NK-92 (cell line): ENCODE measurements around the gene STAP2.

Experiments
- DNase-seq: peaks from one replicate; lab custom pipeline; 2025; ENCODE audit not compliant: unreplicated experiment; lab: John Stamatoyannopoulos, UW

STAP2 gene, protein sequence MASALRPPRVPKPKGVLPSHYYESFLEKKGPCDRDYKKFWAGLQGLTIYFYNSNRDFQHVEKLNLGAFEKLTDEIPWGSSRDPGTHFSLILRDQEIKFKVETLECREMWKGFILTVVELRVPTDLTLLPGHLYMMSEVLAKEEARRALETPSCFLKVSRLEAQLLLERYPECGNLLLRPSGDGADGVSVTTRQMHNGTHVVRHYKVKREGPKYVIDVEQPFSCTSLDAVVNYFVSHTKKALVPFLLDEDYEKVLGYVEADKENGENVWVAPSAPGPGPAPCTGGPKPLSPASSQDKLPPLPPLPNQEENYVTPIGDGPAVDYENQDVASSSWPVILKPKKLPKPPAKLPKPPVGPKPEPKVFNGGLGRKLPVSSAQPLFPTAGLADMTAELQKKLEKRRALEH

DNA sequence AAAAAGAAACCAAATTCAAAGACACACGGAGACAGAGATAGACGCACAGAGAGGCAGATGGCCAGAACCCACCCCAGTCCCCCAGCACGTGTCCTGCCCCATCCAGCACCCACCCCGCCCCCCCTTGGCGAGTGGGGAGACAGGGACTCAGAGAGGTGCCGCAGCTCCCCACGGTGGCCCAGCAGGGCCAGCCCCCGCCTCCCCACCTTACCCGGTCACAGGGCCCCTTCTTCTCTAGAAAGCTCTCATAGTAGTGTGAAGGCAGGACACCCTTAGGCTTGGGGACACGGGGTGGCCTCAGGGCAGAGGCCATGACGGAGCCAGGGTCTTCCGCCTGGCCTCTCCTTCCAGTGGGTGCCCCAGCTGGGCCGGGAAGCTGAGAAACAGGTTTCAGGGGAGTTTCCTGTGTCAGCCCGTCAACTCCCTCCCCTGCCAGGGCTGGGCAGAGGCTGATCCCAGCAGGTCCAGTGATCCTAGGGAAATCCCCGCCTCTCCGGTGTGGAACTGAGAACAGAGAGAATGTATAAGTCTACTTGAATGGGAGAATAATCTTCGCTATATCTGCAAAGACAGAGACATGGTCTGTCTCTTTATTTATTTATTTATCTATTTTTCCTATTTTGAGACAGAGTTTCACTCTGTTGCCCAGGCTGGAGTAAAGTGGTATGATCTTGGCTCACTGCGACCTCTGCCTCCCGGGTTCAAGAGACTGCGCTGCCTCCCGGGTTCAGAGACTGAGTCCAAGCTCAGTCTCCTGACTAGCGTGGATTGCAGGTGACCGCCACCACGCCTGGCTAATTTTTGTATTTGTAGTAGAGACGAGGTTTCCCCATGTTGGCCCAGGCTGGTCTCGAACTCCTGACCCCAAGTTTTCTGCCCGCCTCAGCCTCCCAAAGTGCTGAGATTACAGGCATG is at the start of gene STAP2:
STAP2 (minus strand) TSS at position 387 of the 915 bp plus-strand sequence; CDS start at position 313, 74 bp downstream.
- DNase-seq = no peak

DNA sequence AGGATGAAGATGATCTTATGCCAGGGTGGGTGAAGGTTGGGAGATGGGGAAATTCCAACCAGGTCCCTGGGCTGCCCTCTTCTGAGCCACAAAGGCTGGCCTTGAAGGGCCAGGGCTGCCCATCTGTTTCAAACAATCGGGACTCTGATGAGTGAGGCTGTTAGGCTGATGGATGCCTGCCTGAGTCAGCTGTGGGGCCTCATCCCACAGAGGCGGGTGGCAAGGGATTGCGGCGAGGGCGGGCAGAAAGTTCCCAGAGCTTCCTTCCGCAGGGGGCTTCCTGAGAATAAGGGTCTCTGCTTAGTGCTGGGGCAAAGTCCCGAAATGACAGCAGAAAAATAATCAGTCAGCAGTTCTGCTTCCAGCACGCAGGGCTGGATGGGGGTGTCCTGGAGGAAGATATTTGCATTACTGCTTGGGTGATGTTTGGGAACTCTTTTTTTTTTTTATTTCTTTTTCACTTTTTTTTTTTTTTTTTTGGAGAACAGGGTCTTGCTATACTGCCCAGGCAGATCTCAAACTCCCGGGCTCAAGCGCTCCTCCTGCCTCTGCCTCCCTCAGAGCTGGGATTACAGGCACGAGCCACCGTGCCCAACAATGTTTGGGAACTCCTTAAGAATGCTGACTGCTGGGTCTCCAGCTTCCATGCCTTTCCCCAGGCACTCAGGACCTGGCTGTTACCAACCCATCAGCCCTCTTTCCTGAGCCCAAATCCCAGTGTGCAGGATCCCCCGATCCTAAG is 47.6 kb upstream of the STAP2 start:
- DNase-seq = no peak

DNA sequence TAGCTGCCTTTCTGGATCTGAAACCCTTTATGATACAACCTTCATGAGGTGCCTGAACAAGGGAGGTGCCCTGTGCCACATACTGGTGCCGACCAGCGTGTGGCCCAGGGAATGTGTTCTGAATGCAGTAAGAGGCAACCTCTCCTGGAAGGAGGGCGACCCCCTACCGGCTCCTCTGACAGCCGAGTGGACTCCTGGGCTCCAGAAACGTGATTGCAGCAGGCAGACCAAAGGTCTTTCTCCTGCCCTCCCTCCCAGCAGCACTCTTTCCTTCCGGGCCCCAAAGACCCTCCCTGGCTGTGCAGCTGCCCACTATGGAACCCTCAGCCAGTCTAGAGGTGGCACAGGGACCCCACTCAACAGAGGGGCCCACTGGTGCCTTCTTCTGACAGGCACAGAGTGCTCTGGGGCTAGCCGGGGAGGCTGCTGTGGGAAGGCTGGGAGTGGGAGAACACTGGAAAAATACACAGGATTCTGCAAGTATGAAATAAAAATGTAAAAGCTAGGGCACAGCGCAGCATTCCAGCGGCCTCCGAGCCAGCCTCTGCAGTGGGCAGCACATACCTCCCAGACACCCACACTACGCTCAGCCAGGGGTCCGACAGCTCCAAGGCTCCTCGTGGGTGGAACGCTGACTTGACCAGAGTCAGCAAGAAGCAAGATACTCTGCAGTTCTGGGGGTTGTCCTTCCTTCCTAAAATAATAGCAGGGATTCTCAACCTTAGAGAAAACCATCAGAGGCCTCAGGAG is 46.8 kb upstream of the STAP2 start:
- DNase-seq = no peak

DNA sequence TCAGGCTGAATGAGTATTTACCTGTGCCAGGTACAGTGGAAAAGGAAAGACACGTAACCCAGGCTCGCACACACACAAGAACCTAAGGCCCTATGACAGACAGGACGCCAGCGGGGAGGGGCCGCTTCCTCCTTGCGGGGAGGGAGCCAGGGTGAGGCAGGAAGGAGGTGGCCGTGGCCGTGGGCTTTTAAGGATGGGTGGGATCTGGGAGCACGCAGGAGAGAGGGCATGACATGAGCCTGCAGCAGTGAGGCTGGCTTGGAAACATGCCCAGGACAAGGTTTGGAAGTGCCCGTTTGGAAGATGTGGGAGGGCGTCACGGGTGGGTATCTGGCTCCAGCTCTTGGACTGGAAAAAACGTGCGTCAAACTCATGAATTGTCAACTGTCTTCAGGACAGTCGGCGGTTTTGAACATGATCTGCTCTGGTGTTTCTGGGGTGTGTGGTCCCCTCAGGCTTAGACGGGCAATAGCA is 41.7 kb upstream of the STAP2 start:
- no peak for DNase-seq

DNA sequence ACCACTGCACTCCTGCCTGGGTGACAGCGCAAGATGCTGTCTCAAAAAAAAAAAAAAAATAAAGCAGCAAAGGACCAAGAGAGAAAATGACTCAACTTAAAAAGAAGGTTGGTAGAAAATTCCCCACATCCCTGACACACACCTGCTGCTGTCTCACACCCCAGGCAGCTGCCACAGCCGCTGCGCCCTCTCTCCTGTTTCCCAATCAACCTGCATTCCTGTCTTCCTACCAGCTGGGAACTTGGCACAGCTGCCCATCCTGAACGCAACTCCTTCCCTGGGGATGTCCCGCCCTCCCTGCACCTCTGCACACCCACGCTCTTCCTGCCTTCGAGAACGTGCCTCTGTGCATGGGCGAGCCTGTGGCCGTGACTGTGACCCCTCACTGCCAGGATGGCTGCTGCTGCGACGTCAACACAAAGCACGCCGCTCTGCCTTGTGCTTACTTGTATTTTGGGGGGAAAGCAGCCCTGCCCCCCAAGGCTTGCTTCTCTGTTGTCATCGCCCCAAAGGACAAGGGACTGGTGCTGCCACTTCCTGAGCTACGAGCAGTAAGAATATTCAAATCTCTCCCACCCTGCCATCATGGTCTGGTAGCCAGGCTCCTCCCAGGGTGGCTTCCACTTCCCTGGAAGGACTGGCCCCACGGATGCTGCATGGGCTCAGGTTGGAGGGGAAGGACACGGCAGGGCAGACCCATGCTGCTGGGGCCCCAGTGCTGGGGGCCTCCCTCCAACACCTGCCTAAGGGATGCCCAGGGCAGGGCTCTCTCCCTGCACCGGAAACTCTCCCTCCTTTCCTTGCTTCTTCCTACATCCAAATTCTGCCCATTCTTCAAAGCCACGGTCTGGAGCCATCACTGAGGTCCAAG is 41.0 kb upstream of the STAP2 start:
- DNase-seq = no peak

DNA sequence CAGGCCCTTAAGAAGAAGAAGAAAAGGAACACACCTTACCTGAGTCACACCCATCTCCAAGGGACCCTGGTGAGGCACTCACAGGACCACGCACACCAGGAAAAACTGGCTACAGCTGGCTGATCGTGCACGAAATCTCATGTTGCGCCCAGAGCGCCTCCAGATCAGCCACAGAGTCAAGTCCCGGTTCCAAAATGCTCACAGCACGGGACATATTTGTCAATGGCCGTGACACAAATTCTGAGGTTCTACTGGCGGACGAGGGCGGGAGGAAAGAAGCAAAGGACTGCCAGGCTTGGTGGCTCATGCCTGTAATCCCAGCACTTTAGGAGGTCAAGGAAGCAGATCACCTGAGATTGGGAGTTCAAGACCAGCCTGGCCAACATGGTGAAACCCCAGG is 40.3 kb upstream of the STAP2 start:
- no peak for DNase-seq

DNA sequence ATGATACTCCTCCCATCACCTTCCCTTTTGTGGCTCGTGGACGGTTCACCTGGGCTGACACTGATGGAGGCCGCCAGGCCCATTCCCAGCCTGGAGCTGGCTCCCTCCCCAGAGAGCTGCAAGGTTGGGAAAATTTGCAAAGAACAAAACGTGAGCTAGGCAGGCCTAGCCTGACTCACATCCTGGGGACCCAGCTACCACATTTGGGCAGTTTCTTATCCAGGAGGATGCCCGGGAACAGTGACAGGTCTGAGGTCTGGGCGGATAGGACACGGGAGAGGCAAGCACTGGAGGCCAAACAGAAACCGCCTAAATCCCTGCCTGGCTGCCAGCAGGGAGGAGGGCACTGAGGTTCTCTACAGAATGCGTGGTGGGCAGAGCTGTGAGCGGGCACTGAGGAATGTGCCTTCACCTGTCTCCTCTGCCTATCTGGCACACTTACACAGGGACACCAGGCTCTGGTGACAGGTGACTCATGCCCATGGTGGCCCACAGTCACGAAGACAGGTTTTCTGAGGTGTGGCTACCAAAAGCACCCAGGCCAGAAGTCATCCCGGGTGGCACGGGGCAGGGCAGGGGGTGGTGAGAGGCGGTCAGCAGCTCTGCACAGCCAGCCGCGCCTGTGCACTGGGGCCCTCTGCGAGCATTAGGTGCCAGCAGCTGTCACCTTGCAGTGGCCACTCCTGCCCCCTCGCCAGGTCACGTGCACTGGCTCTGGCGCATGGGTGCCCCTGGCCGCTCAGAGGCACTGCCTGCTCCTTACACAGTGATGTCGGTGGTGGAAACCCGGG is 38.6 kb upstream of the STAP2 start:
- DNase-seq = no peak

DNA sequence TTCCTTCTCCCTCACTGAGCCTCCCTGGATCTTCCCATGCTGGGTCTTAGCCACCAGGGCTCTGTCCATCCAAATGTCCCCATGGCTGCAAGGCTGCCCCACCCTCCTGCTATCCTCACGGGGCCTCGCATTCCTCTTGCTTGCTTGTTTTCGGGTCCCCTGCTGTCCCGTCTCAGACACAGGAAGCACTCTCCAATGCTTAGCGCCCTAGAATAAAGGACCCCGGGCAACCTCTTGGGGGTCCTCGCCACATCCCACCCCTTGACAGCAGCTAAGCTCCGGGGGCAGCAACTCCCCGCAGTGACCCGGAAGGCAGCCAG is 38.0 kb upstream of the STAP2 start:
- no peak for DNase-seq

DNA sequence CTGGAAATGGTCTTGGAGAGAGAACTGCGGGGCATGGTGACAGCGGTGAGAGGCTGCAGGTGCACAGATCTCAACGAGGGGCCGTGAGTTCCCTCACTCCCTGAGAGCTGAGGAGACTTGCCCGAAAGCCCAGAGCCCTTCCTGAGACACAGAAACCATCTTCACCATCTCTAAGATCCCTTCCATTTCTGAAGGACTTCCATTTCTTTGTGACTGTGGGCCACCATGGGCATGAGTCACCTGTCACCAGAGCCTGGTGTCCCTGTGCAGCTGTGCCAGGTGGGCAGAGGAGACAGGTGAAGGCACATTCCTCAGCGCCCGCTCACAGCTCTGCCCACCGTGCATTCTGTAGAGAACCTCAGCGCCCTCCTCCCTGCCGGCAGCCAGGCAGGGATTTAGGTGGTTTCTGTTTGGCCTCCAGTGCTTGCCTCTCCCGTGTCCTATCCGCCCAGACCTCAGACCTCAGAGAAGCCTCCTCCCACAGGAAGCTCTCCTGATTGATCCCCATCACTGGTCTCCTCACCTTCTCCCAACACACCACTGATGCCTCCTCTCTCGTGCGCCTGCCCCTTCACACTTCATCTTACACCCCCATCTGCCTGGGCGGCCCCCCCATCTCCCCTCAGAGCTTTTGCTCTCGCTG is 37.5 kb upstream of the STAP2 start:
- no peak for DNase-seq

DNA sequence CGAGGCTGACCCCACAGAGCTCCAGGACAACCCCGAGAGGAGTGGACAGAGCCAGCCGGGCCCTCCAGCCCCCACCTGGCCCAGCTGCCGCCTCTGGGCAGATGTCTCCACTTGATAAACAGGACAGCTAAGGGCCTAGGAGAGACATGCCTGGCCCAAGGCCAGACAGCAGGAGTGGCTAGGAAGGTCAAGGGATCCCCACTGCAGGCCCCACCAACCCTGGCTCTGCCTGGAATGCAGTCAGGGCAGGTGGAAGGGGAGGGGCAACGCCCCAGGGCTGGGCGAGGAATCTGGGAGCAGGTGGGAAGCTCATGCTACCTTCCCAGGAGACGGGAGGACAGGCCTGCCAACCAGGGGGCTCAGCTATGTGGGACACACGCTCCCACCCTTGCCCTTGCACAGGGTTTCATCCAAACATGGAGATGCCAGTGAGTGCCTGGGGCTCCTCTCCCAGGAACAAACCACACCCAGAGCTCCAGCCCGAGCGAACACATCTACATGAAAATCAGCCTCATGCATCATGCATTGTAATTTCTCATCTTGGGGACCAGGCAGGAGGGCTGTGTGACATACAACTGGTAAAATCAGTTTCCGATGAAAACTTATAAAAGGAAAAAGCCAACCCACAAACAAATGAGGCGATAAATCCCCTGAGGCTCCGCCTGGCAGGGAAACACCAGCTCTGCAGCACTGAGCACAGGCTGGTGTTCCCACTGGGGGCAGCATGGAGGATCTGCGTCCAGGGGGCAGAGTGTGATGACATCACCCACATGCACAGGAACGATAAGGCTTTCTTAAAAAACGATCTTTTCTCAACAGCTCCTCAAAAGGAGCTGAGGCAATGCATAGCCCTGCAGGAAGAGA is 36.8 kb upstream of the STAP2 start:
- DNase-seq = no peak

DNA sequence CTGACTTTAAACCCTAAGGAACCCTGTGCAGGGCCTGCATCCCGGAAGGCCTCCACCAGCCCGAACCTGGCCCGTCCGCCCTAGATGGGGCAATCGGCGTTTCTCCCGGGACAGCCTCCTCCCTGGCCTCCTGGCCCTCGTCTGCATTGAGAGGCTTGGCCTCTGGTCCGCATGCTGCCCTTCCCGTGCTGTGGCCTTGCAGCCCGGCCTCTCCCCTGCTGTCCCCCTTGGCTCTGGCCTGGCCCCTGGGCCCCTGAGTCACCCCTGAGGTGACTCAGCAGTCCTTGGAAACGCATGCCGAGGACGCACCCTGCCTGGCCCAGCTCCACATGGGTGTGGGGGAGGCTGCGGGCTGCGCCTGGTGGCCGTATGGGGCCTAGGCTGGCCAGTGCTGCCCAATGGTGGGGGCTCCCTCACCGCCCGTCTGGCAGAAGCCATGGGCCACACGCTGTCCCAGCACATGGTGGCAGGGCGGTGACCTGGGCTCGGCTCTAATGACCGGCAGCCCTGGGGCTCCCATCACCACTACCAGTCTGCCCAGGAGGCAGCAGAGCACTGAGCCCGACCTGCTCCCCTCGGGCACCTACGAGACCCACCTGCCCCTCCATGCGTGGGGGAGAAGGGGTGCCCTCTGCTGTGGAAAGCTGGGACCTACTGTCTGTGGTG is 36.0 kb upstream of the STAP2 start:
- no peak for DNase-seq

DNA sequence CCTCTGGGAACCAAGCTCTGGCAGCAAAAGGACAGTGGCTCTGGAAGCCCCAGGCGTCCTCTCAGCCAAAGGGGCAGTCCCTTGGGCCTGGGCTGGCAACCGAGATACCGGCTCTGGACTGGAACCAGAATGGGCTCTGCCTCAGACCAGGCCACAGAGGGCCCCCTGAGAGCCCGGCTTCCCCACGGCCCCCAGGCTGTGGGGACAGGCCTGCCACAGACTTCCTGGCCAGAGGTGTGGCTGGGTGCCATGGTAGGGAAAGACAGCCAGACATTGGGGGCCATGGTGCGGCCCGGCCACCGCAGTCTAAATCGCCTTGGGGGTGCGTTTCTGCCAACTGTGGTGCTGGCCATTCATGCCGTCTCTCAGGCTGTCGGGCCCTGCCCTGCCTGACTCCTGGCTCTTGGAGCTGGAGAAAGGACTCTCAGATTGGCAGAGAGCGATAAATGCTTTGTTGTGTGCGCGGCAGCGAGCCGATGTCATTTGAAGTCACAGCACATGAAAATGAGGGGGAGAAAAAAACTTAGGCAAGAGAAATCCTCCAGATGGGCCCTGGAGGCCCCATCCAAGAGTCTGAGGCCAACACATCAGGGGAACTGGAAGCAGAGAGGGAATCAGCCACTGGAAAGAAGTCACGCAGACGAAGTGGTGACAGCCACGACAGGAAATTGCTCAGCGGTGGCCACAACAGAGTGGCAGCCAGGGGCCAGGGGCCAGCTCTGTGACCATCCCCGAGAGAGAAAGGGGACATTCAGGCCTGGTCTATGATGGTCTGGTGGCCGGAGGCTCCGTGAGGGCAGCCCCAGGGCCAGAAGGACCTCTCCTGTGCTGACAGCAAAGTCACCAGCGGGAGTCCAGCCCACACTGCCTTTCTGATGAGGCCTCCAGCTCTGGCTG is 35.2 kb upstream of the STAP2 start:
- DNase-seq = no peak

DNA sequence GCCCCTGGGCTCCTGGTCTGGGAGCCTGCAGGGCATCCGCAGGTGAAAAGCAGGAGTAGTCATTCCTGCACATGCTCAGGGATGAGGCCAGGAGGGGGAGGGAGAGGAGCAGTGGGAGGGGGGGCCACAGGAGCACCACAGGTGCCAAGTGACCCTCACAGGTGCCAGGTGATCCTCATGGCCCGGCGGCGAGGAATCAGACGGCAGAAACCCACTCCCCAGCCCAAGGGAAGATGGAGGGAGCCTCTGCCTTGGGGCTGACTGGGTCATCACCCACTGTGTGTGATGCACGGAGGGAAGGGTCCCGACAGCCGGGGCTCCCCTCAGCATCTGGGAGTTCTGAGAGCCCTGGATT is 34.4 kb upstream of the STAP2 start:
- DNase-seq = no peak

DNA sequence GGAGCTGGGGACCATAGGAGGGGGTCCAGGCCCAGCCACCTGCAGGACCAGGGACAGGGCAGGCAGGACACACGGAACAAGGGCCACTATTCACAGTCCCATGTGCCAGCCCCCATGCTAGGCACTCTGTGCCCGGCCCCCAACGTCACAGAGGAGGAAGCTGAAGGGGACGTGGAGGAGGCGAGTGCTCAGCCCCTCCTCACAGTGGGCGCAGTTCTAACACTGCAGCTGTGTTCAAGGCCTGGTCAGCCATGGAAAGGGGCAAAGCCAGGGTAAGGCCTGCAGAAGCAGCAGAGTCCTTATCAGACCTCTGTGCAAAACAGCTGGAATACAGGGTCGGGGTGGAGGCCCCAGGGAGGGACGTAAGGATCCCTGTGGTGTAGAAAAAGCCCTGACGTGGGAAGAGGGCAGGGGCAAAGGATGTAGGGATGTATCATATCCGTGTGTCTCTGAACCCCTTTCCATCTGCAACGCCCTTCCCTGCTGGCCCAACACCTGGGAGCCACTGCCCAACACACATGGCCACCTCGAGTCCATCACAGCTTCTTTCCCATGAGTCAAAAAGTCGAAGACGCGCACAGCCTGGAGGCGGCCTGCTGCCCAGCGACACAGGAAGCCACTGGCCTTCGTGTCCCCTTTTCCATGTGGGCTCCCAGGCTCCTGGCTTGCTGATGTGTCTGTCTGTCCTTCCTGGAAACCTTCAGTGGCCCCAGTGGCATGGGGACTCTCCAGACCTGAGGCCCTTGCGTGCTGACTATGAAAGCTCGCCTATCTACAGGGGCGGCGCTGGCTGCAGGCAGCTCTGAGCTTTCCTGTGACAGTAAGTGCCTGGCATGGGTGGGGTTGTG is 33.8 kb upstream of the STAP2 start:
- no peak for DNase-seq
